ENCODE measurements around the gene ATP10B.

- no peak for TF ChIP-seq CTCF (IDR thresholded peaks at IDR 0.05)
- TF ChIP-seq POLR2A (IDR thresholded peaks at IDR 0.05), result no peak
Observed at GRCh38 chr5:160743027-160743426, 109.0 kb downstream of the ATP10B start.
